Thyroid gland (tissue), 4 donors: Measurements from ENCODE around the gene COL17A1. TPM values are rescaled to one million over a fixed set of nuclear protein-coding genes. Genes with fewer than 3 reads are reported as not detected.

ENCODE experiments used
- DNase-seq, 2 donors: peaks; one replicate each; pipeline ENCODE4 v3.0.0-alpha.2; 2019
- H3K27ac ChIP-seq, 3 donors: fragments of 200-600 bp; sonication (generic); 1 replicate in 2 of 3; 2 replicates in 1 of 3; pipeline ENCODE4 v1.5.1; 2016 to 2019; ENCODE audit warnings: mild to moderate bottlenecking in 1 of 3, moderate library complexity in 1 of 3
- H3K27me3 ChIP-seq: fragments of 200-600 bp; sonication (generic); one replicate; pipeline ENCODE4 v1.5.1; 2019
- H3K36me3 ChIP-seq, 2 donors: fragments of 200-600 bp; sonication (generic); one replicate each; pipeline ENCODE4 v1.5.1; 2016 to 2019
- H3K4me1 ChIP-seq, 2 donors: fragments of 200-600 bp; sonication (generic); one replicate each; pipeline ENCODE4 v1.5.1; 2017 to 2019
- H3K4me3 ChIP-seq, 3 donors: fragments of 200-600 bp; sonication (generic); replicated peaks in 1 of 3; 1 replicate in 2 of 3; 2 replicates in 1 of 3; pipeline ENCODE4 v1.5.1; 2016; ENCODE audit warnings: mild to moderate bottlenecking in 1 of 3
- H3K9me3 ChIP-seq: fragments of 200-600 bp; sonication (generic); one replicate; pipeline ENCODE4 v1.5.1; 2017
- POLR2A ChIP-seq, 2 donors: fragments of 450-650 bp; IDR thresholded peaks; one replicate each; pipeline ENCODE4 v1.6.1; 2017; ENCODE audit warnings: antibody characterized with exemption in 2 of 2, mild to moderate bottlenecking in 2 of 2, moderate library complexity in 1 of 2
- WGBS, 2 donors: methylation state at CpG; one replicate each; pipeline ENCODE4 v1.1.5; 2017; 5-methylcytosine and 5-hydroxymethylcytosine counted together
- intact Hi-C: fragments of 100-400 bp; cut with DNase I; formaldehyde crosslinking; loops from one replicate; pipeline ENCODE4 v1.15.1; 2023
- total RNA-seq, 4 donors: library from RNA; depleted of rRNA; stranded (reverse); fragments of >200 nt; gene quantifications; one replicate each; pipeline ENCODE4 v1.2.3, GENCODE V29; 2016
- TF ChIP-seq, protein P1 (sequence below), 6 experiments: fragments of 200-600 bp in 3 of 6; fragments of 450-650 bp in 3 of 6; sonication (generic) in 3 of 6; IDR thresholded peaks; one replicate each; pipeline ENCODE4 v1.5.1; 2016 to 2019; ENCODE audit warnings: antibody characterized with exemption in 6 of 6, mild to moderate bottlenecking in 2 of 6, inconsistent platforms in 1 of 6, moderate library complexity in 1 of 6

The COL17A1 gene
- total RNA-seq, 4 donors from 2014 or later = 0.49 to 10.2 (median 2.3) TPM

DNA sequence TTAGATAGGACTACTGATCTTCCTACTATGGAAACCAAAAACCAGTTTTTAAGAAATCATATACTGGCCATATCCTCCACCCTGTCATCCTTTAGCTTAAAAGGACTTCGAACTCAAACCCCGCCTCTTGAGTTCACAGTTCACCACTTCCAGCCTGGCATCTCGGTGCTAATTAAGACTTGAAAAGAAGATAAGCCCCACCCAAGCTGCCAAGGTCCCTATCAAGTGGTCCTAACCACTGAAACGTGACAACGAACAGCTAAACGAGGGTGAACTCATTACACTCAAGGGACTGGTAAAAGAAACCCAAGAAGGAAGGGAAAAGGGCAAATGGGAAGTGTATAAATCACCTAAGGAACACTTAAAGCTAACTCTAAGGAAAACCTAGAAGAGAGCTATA is 16.1 kb downstream of the COL17A1 start:
- H3K4me3 ChIP-seq = no peak overlapping the region
- no peaks in the 10 kb centered on the region for H3K9me3 ChIP-seq
- peaks cover 0 to 10% of the 10 kb centered on the region in 2 donors for H3K4me1 ChIP-seq
- no peak overlapping the region for H3K27ac ChIP-seq
- no peak for TF ChIP-seq POLR2A (IDR thresholded peaks at IDR 0.05)
- TF ChIP-seq, protein P1, sequence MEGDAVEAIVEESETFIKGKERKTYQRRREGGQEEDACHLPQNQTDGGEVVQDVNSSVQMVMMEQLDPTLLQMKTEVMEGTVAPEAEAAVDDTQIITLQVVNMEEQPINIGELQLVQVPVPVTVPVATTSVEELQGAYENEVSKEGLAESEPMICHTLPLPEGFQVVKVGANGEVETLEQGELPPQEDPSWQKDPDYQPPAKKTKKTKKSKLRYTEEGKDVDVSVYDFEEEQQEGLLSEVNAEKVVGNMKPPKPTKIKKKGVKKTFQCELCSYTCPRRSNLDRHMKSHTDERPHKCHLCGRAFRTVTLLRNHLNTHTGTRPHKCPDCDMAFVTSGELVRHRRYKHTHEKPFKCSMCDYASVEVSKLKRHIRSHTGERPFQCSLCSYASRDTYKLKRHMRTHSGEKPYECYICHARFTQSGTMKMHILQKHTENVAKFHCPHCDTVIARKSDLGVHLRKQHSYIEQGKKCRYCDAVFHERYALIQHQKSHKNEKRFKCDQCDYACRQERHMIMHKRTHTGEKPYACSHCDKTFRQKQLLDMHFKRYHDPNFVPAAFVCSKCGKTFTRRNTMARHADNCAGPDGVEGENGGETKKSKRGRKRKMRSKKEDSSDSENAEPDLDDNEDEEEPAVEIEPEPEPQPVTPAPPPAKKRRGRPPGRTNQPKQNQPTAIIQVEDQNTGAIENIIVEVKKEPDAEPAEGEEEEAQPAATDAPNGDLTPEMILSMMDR (IDR thresholded peaks at IDR 0.05) = no peak
- no peak for DNase-seq
- 33 to 35% methylated on average over 6 of the region's 6 CpGs for WGBS, 2 donors
- no peaks in the 10 kb centered on the region for H3K36me3 ChIP-seq
- intact Hi-C loops = no loop called here
- H3K27me3 ChIP-seq = no peaks in the 10 kb centered on the region

DNA sequence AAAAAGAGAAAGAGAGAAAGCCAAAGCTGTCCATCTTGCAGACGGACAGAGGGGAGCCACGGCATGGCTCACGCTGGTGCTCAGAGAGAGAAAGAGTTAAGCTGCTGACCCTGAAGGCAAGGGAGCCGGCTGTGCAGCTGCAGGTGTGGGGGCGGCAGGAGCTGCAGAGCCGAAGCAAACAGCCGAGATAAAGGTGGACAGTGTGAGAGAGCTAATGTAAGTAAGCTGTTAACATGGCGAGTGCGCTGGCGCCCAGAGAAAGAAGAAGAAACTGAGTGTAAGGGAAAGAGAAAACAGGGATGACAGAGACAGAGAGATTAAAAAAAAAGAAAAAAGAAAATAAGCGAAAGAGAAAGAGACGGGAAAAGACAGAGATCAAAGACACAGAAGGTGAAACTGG is 18.2 kb downstream of the COL17A1 start:
- Histone ChIP-seq H3K4me1 (peaks cover 0 to 10% of the 10 kb centered on the region in 2 donors), H3K27ac (no peak overlapping the region), H3K9me3 (no peaks in the 10 kb centered on the region), H3K4me3 (no peak overlapping the region), H3K36me3 (no peaks in the 10 kb centered on the region), H3K27me3 (no peaks in the 10 kb centered on the region)
- intact Hi-C loops = no loop called here
- TF ChIP-seq, protein P1 (IDR thresholded peaks at IDR 0.05) = no peak
- TF ChIP-seq POLR2A (IDR thresholded peaks at IDR 0.05) = no peak
- WGBS, 2 donors = 77 to 78% methylated on average over 12 of the region's 12 CpGs
- DNase-seq = no peak

- Histone ChIP-seq H3K4me1 (peaks cover 0 to 10% of the 10 kb centered on the region in 2 donors), H3K27ac (no peak overlapping the region), H3K36me3 (no peaks in the 10 kb centered on the region), H3K9me3 (no peaks in the 10 kb centered on the region), H3K27me3 (no peaks in the 10 kb centered on the region), H3K4me3 (no peak overlapping the region)
- no peak for TF ChIP-seq POLR2A (IDR thresholded peaks at IDR 0.05)
- TF ChIP-seq, protein P1 (IDR thresholded peaks at IDR 0.05) = no peak
- intact Hi-C loops = no loop called here
- WGBS, 2 donors = 80 to 83% methylated on average over 7 of the region's 7 CpGs
- DNase-seq = no peak
These were observed 18.7 kb downstream of the COL17A1 start for GRCh38 chr10:104066945-104067344.

DNA sequence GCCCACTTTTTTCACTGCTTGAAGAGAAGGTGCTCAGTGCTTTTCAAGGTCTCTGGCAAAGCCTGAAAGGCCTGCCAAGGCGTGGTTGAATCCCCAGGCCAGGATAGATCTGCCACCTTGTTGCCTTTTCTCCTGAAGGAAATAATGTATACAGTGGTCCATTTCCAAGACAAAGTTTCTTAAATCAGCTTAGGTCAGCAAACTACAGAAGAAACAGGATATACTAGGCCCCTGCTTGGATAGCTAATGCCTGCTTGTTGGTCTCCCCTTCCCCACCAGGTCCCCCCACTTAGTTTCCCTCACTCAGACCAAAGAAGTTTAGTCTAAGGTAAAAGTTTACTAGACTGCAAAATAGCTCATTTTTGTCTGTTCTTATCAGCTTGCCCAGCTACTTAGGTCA is 19.9 kb downstream of the COL17A1 start:
- peaks cover 0 to 10% of the 10 kb centered on the region in 2 donors for H3K4me1 ChIP-seq
- intact Hi-C loops = no loop called here
- 100% methylated on average over 1 of the region's 1 CpG for WGBS, 2 donors
- no peak overlapping the region for H3K27ac ChIP-seq
- no peak for DNase-seq
- no peaks in the 10 kb centered on the region for H3K9me3 ChIP-seq
- H3K36me3 ChIP-seq = no peaks in the 10 kb centered on the region
- H3K27me3 ChIP-seq = no peaks in the 10 kb centered on the region
- H3K4me3 ChIP-seq = no peak overlapping the region
- no peak for TF ChIP-seq POLR2A (IDR thresholded peaks at IDR 0.05)
- TF ChIP-seq, protein P1 (IDR thresholded peaks at IDR 0.05) = no peak

DNA sequence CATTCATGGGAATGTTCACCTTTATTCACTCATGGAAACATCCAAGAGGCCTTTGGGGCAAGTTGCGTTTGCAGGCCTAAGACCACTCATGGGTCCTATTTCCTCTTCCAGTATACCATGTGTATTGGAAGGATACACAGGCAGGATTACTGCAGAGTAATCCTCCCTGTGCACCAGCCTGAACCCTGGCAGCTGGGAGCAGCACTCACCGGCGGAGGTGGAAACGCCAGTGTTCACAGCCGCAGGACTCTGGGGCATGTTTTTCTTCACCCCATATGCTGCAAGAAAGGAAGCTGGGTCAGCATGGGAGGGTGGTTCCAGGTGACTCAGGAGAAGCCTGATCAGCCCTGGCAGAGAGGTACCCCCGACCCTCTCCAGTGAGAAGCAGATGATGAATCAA is 24.5 kb downstream of the COL17A1 start:
- intact Hi-C loops = no loop called here
- Histone ChIP-seq H3K27me3 (no peaks in the 10 kb centered on the region), H3K36me3 (no peaks in the 10 kb centered on the region), H3K4me1 (peaks cover 0 to 4% of the 10 kb centered on the region in 2 donors), H3K4me3 (no peak overlapping the region), H3K9me3 (no peaks in the 10 kb centered on the region), H3K27ac (no peak overlapping the region)
- DNase-seq = no peak
- TF ChIP-seq, protein P1 (IDR thresholded peaks at IDR 0.05) = no peak
- TF ChIP-seq POLR2A (IDR thresholded peaks at IDR 0.05) = no peak
- 81 to 98% methylated on average over 5 to 6 of the region's 6 CpGs for WGBS, 2 donors
